CMK (cell line): Measurements from ENCODE around the gene C22orf15.

Source experiments
- DNase-seq: peaks from one replicate; pipeline ENCODE4 v3.0.0-alpha.2; 2010; ENCODE audit warnings: low read depth

C22orf15 gene

DNA sequence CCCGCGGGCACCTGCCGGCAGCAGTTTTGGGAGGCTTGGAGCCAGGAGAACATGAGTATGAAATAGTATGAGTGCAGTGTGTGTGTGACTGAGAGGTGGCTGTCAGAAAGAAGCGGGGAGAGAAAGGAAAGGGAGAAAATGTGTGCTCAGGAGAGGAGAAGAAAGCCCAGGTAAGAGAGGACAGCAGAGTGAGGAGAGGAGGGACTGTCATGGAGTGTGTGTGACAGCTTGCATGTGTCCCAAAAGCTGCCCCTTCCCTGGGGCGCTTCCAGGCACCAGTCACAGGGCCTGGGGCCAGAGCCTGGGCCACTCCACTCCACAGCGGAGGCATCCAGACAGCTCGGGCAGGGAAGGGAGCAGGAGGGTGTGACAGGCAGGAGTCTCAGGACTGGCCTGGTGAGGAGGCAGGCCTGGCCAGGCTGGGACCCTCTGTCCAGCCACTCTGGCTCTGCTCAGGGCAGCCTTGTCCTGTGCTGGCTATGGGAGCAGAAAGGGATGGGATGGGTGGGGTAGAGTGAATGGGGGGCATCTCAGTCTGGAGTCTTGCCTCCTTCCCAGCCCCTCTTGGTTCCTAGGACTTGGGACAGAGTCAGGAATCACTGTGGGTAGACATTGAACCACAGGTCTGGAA, 10.8 kb downstream of the C22orf15 start:
- DNase-seq, result no peak

DNA sequence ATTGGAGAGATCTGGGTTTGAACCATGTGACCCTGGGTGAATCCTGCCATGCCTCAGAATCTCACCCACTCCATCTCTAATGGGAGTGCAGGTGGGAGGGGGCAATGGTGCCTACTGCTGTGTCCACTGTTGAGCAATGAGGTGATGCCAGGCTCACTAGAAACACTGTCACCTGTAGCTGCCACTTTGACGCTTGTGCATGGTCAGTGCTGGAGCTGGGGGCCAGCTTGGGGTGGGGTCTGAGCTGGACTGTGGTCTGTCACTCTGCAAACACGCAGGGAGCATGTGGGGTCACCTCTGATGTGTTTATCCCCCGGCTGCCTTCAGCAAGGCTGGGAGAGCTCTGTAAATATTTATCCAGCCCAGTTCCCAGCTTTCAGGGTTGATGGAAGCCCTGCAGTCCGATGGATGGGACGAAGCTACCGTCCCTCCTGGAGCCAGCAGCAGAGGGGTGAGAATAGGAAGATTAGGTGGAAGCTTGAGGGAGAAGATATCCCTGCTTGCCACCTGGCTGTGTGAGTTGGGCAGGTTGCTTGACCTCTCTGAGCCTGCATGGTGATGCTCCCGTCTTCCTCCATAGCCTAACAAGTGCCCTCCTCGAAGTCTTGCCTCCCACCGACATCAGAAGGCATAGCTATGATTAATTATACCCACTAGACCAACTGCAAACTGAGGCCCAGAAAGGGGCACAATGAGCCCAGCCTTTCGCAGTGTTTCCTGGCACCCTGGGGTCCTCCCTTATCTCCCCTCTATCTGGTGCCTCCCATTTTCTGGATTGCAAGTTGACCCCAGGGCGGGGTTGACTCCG, 11.5 kb downstream of the C22orf15 start:
- no peak for DNase-seq

DNA sequence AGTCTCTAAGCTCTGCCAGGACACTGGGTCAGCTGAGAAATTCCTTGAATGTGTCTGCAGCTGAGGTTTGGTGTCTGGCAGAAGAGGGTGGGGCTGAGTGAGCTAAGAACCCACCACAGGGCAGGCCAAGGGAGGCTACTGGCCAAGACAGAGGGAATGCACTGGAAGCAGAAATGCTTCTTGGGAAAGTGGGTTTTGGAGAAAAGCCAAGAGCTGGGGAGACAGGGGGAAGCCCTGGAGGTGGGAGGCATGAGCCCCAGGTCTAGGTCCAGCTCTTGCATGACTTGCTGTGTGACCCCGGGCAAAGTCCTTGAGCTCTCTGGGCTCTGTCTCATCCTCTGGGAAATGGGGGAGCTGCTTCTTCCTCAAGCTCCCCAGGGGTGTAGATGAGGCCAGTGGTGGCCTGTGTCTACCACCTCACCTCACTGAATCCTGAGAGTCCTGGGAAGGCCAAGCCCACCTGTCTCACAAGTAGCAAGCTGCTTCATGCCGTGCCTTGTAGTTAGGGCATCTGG, 12.2 kb downstream of the C22orf15 start:
- no peak for DNase-seq

DNA sequence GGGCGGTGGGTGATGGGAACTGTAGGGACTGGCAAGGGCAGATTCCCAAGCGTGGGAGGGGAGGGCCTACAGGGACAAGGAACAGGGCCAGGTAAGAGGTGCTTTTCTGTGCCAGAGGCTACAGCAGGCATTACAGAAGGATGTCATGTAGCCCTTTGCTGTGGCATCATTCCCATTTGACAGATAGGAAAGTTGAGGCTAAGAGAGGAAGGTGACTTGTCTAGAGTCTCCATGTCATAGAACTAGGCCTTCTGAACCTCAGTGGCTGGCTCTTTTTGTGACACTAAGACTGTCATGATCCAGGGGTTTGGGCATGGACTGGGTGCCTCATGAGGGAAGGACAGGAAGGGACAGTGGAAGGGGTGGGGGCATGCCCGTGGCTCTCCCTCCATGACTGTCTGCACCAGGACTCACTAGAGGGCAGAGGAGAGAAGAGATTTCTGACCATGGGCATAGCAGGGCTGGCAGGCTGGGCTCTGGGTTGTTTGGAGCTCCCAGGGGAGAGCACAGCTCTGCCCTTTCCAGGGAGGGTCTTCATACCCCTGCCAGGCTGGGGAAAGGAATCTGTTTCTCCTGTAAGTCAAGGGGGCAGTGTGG, 13.1 kb downstream of the C22orf15 start:
- no peak for DNase-seq

DNA sequence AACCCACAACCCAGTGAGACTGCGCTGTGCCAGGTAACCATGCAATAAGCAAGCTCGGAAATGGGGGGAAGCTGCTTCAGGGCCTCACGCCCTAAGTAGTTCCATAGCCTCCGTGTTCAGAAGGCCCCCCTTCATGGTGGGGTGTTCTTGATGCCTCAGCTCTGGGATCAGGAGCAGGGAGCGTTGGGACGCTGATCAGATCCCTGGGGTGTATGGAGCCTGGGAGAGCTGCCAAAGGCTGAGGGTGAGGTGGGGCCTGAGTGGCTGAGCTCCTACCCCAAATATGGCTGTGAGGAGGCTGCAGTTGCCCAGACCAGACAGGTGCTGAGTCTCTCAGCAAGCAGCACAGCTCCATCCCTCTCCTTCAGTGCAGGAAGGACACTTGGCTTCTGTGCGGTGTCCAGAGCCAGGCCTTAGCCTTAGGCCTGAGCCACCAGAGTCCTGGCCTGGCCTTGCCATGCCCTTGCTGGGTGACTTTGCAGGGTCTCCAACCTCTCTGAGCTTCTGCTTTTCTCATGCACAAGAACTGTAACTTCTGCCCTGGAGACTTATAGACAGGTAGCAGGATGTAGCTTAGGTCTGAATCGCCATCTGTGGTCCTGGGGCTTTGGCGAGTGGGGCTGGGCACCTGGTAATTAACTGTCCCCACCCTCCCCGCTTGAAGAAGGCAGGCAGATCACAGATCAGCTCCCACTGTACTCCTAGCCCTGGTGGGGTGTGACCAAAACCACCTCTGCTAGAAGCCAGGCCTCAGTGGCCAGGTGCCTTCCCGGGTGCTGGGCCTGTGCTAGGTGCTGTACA, 15.2 kb downstream of the C22orf15 start:
- DNase-seq, result no peak

DNA sequence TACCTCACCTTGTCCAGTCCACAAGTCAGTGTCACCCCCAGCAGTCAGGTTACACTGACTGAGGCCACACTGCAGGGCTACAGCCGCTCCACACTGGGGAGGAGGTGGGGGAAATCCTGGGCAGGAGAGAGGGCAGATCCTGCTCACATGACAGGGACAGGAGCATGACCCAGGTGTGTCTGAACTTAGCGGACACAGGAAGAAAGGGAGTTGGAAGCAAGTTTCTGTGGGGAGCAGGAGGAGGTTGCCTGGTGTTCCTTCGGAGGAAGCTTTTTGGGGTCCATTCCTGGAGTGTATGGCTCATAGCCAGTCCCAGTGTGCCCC, 15.7 kb downstream of the C22orf15 start:
- no peak for DNase-seq

DNA sequence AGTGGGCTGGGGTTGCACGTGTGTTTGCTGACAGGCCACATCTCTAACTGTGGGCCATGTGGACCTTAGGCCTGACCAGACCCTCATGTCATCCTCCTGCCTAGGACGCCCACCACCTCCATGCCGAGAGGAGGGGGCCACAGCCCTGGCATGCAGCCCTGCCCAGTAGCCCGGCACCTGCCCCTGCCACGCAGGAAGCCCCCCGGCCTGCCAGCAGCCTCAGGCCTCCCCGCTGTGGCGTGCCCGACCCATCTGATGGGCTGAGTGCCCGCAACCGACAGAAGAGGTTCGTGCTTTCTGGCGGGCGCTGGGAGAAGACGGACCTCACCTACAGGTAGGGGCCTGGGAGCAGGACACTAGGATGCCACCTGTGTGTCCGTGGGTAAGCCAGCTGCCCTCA, 16.3 kb downstream of the C22orf15 start:
- no peak for DNase-seq

DNA sequence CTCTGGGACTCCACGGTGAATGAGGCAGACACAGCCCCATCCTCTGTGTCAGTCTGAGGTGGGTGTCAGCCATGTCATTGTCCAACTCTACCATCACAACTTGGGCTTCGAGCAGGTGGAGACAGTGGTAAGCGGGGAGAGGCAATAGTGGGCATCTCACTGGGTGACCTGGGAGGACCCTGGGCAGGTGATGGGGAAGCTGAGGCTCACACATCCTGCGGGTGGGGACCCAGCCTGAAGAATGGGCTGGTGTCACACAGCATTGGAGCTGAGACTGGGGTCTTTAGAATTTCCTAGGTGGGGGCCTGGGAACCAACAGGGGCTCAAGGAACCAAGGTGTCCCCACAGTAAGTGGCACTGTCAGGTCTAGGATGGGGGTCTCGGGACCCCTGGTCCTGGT, 16.9 kb downstream of the C22orf15 start:
- DNase-seq, result no peak

DNA sequence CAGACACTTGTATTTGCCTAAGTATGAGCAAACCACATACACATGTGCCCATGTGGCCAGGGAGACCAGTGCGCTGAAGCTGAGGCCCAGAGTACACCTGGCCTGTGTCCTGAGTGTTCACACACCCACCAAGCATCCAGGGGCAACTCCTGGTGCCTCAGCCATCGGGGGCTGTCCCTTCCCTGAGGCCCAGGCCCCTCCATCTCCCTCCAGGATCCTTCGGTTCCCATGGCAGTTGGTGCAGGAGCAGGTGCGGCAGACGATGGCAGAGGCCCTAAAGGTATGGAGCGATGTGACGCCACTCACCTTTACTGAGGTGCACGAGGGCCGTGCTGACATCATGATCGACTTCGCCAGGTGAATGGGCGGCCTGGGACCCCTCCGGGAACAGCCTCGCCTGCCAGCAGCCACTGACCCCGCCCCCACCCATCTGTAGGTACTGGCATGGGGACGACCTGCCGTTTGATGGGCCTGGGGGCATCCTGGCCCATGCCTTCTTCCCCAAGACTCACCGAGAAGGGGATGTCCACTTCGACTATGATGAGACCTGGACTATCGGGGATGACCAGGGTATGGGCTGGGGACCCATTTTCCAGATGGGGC, 17.5 kb downstream of the C22orf15 start:
- DNase-seq, result no peak

DNA sequence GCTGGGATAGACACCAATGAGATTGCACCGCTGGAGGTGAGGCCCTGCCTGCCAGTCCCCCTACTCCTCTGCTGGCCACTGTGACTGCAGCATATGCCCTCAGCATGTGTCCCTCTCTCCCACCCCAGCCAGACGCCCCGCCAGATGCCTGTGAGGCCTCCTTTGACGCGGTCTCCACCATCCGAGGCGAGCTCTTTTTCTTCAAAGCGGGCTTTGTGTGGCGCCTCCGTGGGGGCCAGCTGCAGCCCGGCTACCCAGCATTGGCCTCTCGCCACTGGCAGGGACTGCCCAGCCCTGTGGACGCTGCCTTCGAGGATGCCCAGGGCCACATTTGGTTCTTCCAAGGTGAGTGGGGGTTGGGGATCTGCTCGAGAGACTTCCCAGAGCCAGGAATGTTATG, 18.3 kb downstream of the C22orf15 start:
- DNase-seq, result no peak

DNA sequence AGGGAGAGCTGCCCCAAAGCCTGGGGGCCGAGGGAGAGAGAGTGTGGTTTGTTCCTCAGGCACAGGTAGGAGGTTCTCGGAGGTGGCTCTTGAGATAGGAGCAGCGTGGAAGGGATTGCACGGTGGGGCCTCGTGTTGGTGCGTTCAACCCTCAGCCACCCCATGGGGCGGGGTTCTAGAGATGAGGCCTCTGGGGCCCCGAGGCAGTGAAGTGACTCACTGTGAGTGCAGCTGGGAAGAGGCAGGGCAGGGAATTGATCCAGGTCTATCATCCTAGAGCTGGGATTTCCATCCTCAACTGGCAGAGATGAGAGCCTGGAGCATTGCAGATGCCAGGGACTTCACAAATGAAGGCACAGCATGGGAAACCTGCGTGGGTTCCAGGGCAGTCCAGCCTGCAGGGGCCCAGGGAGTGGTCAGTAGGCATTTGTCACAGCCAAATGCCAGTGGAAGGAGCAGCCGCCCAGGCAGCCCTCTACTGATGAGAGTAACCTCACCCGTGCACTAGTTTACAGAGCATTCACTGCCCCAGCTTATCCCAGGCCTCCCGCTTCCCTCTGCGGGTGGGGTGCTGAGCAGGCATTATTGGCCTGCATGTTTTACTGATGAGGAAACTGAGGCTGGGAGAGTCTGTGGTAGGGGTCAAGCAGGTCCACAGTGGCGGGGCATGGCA, 18.9 kb downstream of the C22orf15 start:
- DNase-seq, result no peak

DNA sequence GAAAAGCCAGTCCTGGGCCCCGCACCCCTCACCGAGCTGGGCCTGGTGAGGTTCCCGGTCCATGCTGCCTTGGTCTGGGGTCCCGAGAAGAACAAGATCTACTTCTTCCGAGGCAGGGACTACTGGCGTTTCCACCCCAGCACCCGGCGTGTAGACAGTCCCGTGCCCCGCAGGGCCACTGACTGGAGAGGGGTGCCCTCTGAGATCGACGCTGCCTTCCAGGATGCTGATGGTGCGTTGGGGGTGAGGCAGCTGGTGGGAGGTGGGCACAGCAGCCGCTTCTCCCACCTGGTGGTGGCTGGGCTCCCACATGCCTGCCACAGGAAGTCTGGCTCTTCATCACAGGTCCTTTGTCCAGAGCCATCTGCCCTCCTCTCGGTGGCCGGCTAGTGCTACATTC, 19.5 kb downstream of the C22orf15 start:
- no peak for DNase-seq

DNA sequence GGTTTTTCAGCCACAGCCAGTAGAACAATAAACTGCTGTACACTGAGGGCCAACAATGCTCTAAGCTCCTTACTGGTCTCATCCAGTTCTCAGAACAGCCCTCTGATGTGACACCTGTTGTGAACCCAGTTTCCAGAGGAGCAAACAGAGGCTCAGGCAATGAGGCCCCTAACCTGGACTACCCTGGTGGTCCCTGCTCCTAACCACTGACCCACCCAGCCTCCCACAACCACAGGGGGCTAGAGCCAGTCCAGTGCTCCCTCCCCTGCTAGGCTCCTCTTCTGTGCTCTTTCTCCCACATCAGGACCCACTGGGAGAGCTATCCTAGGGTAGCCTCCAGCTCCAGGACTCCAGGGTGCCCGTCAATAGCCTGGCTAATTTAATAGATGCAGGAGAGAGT, 19.9 kb downstream of the C22orf15 start:
- DNase-seq, result no peak

DNA sequence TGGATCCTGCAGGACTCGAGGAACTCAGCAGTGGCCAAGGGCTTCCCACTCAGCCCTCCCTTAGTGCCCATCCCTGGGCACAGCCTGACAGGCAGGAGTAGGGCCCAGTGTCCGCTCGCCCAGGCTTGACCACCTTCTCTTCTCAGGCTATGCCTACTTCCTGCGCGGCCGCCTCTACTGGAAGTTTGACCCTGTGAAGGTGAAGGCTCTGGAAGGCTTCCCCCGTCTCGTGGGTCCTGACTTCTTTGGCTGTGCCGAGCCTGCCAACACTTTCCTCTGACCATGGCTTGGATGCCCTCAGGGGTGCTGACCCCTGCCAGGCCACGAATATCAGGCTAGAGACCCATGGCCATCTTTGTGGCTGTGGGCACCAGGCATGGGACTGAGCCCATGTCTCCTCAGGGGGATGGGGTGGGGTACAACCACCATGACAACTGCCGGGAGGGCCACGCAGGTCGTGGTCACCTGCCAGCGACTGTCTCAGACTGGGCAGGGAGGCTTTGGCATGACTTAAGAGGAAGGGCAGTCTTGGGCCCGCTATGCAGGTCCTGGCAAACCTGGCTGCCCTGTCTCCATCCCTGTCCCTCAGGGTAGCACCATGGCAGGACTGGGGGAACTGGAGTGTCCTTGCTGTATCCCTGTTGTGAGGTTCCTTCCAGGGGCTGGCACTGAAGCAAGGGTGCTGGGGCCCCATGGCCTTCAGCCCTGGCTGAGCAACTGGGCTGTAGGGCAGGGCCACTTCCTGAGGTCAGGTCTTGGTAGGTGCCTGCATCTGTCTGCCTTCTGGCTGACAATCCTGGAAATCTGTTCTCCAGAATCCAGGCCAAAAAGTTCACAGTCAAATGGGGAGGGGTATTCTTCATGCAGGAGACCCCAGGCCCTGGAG, 20.7 kb downstream of the C22orf15 start:
- no peak for DNase-seq

DNA sequence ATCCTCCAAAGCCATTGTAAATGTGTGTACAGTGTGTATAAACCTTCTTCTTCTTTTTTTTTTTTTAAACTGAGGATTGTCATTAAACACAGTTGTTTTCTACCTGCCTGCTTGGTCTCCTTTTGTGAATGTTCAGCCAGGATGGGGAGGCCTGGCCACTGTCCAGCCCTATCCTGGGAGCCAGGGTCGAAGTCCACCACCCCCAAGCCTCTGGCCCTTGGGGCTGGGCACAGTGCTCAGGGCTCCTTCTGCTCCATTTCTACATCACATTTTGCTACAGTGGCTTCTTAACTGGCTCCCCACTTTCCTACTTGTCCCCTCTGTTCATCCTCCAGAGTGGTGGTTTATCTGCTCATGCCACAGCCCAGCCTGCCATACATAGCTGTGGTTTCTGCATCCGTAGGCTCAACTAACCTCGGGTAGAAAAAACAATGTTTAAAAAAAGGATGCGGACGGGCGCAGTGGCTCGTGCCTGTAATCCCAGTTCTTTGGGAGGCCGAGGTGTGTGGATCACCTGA, 21.5 kb downstream of the C22orf15 start:
- DNase-seq, result no peak

DNA sequence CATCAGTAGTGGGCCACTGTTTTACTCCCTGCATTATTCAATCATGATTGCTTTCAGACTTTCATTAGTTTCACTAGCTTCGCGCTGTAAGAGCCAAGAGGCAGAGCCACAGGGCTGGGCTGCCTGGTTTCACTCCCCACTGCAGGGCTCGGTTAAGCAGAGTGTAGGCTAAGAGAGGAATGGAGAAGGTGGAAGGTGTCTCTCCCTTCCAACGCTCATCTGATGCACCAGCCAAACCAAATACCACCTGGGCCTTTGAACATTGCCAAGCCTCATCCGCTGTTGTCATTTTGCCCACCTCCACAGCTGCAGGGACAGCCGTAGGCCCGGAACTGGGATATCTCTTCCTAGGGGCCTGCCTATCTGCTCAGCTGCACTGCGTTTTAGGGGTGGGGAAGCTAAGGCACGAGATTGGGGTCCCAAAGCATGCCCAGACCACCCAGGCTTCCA, 23.5 kb downstream of the C22orf15 start:
- DNase-seq, result no peak

DNA sequence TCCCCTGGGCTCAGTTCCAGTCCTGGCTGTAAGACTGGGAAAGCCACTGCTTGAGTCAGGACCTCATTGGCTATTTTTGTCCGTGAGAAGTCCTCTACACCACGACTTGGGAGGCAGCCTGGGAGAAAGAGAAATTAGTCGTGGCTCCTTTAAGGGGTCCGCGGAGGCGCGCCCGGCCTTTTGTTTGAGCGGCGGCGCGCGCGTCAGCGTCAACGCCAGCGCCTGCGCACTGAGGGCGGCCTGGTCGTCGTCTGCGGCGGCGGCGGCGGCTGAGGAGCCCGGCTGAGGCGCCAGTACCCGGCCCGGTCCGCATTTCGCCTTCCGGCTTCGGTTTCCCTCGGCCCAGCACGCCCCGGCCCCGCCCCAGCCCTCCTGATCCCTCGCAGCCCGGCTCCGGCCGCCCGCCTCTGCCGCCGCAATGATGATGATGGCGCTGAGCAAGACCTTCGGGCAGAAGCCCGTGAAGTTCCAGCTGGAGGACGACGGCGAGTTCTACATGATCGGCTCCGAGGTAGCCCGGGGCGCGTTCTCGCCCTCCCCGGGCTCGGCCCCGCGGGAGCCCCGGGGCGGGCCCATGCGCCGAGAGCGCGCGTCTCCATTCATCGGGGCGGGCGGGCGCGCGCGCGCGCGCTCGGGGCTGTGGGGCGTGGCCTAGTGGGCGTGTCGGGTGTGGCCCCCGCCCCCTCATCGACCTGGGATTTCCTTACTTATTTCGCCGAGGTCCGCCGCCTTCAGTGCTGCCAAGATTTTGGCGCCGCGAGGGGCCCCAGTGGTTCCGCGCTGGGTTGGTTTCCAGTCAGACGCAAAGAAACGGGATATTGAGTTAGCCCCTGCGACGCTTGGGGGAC, 24.2 kb downstream of the C22orf15 start, which contains the start of gene SMARCB1:
SMARCB1 (plus strand) TSS at position 215 of the 848 bp plus-strand sequence; CDS start at position 419, 204 bp downstream.
- peak; percentile 64 for DNase-seq

DNA sequence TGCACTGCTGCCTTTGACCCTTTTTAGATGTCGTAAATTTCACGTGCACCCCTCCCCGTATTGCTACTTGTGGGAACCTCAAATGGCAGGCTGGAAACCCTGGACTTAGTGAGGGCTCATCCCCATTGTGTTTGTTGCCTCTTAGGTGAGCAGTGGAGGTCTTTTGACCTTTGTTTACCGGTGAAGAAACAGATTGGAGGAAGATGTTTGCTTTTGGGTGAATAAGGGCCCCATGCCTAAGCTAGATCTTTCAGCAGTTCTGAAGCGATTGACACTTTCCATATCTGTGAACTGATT, 24.8 kb downstream of the C22orf15 start:
- DNase-seq, result no peak

DNA sequence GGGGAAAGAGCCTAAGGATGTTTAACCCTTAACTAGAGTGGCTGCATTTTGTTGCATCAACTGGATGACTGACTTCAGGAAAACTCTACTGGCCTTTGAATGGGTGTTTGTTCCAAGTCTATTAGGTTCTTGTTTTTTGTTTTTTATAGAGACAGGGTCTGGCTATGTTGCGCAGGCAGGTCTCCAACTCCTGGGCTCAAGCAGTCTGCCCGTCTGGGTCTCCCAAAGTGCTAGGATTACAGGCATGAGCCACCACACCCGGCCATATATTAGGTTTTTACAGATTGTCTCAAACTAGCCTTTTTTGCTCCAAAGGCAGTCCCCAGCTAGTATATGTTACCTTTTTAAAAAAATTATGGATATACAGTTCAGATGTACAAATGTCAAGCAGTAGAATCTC, 25.1 kb downstream of the C22orf15 start:
- no peak for DNase-seq
